Gastrocnemius medialis (tissue), 4 donors: ENCODE measurements around the gene ARMS2. TPM values are rescaled to one million over a fixed set of nuclear protein-coding genes. Genes with fewer than 3 reads are reported as not detected.

ENCODE experiments used
- ATAC-seq, 2 donors: fragments of 150-250 bp; one replicate each; pipeline ENCODE4 v1.9.1; 2016
- DNase-seq, 2 donors: peaks; one replicate each; pipeline ENCODE4 v3.0.0-alpha.2; 2019
- H3K27ac ChIP-seq, 4 donors: fragments of 200-600 bp; sonication (generic); 1 replicate in 1 of 4; 2 replicates in 3 of 4; pipeline ENCODE4 v1.5.1; 2016 to 2018; ENCODE audit warnings: mild to moderate bottlenecking in 2 of 4, moderate library complexity in 1 of 4
- H3K27me3 ChIP-seq, 3 donors: fragments of 200-600 bp; sonication (generic) in 2 of 3; 1 replicate in 1 of 3; 2 replicates in 2 of 3; pipeline versions ENCODE4 v1.5.1 to v1.6.0; 2016 to 2019; ENCODE audit warnings: mild to moderate bottlenecking in 1 of 3, moderate library complexity in 1 of 3
- H3K36me3 ChIP-seq, 2 donors: fragments of 200-600 bp; sonication (generic) in 1 of 2; one replicate each; pipeline ENCODE4 v1.5.1; 2017 to 2018
- H3K4me1 ChIP-seq, 2 donors: fragments of 200-600 bp; sonication (generic) in 1 of 2; one replicate each; pipeline ENCODE4 v1.5.1; 2016 to 2017; ENCODE audit warnings: mild to moderate bottlenecking in 2 of 2
- H3K4me3 ChIP-seq, 4 donors: fragments of 200-600 bp; sonication (generic) in 3 of 4; 1 replicate in 1 of 4; 2 replicates in 3 of 4; pipeline ENCODE4 v1.5.1; 2016 to 2019; ENCODE audit warnings: mild to moderate bottlenecking in 2 of 4
- H3K9me3 ChIP-seq, 3 donors: fragments of 200-600 bp; sonication (generic) in 2 of 3; 1 replicate in 1 of 3; 2 replicates in 2 of 3; pipeline ENCODE4 v1.5.1; 2016 to 2019
- CTCF ChIP-seq, 5 experiments: fragments of 450-650 bp in 3 of 5; fragments of 200-600 bp in 2 of 5; sonication (generic) in 2 of 5; IDR thresholded peaks in 4 of 5; conservative IDR thresholded peaks in 1 of 5; 1 replicate in 4 of 5; 2 replicates in 1 of 5; pipeline ENCODE4 v1.5.1; 2016 to 2019; ENCODE audit warnings: antibody characterized with exemption in 5 of 5, mild to moderate bottlenecking in 3 of 5, moderate library complexity in 3 of 5
- POLR2A ChIP-seq, 2 donors: fragments of 450-650 bp; IDR thresholded peaks; one replicate each; pipeline ENCODE4 v1.6.1; 2017; ENCODE audit warnings: antibody characterized with exemption in 2 of 2, mild to moderate bottlenecking in 2 of 2, moderate library complexity in 2 of 2
- in situ Hi-C, 4 donors: fragments of 200-750 bp; cut with MboI; loops; one replicate each; pipeline versions ENCODE4 v1.15.0 to v1.8.0; 2017; ENCODE audit warnings: low sequenced_read_pairs in 4 of 4
- intact Hi-C: fragments of 100-400 bp; cut with DNase I; formaldehyde crosslinking; loops from one replicate; pipeline ENCODE4 v1.15.1; 2023; ENCODE audit warnings: low total_unique reads
- total RNA-seq, 4 donors: library from RNA; depleted of rRNA; stranded (reverse); fragments of >200 nt; gene quantifications; one replicate each; pipeline versions ENCODE4 v1.1.0 to v1.2.3, GENCODE V29; 2016

The ARMS2 gene
- total RNA-seq, 4 donors from 2014 or later: not detected

DNA sequence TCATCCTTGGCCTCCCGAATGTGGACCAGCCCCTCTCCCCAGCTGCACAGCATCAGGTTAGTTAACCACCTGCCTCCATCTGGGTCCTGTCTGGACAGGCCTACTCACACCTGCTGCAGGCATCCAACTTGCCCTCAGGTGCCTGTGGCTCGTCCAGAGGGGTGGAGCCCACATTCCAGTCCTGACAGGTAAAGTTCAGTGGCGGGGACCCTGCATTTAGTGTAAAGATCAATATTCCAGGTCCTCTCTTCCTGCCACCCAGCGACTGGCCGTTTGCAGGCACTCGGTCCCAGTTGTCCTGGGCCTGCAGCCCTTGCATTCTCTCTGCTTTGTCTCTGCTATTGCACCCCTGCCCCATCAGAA is 21.9 kb downstream of the ARMS2 start:
- ATAC-seq: no peak
- Histone ChIP-seq H3K9me3 (no peaks in the 10 kb centered on the region), H3K4me1 (peaks cover 16 to 17% of the 10 kb centered on the region in 2 donors), H3K27me3 (no peaks in the 10 kb centered on the region), H3K4me3 (no peak overlapping the region), H3K36me3 (no peaks in the 10 kb centered on the region), H3K27ac (no peak overlapping the region)
- in situ Hi-C loops: no loop called here
- no peak for TF ChIP-seq POLR2A (IDR thresholded peaks at IDR 0.05)
- TF ChIP-seq CTCF (IDR thresholded peaks at IDR 0.05 in 4 of 5, conservative IDR thresholded peaks at IDR 0.05 in 1 of 5): no peak
- DNase-seq: no peak
- intact Hi-C loops: no loop called here

- H3K4me3 ChIP-seq: no peak overlapping the region
- no peaks in the 10 kb centered on the region for H3K27me3 ChIP-seq
- DNase-seq: no peak
- H3K9me3 ChIP-seq: no peaks in the 10 kb centered on the region
- intact Hi-C loops: no loop called here
- H3K36me3 ChIP-seq: no peaks in the 10 kb centered on the region
- in situ Hi-C loops: no loop called here
- TF ChIP-seq CTCF (IDR thresholded peaks at IDR 0.05 in 4 of 5, conservative IDR thresholded peaks at IDR 0.05 in 1 of 5) (no peak), POLR2A (IDR thresholded peaks at IDR 0.05) (no peak)
- no peak overlapping the region for H3K27ac ChIP-seq
- H3K4me1 ChIP-seq: peaks cover 16 to 17% of the 10 kb centered on the region in 2 donors
- ATAC-seq: no peak
These were observed 23.0 kb downstream of the ARMS2 start for GRCh38 chr10:122477436-122477835.

DNA sequence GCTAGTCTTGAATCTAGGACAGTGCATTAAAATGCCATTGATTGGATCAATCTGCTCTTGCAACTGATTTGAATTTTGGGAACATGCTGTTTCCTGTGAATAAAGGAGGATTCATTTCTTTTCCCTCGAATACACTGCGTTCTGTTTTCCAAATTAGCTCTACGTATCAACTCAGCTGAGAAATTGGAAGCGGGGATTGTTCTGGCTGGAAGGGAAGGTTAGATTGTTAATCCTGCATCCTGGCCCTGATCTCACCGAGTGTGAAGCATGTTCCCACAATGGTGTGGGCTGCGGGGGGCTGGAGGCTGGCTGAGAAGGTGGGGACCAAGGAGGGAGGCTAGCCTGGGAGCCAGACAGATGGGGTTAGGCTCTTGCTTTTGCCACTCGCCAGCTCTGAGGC is 24.5 kb downstream of the ARMS2 start:
- in situ Hi-C loops: no loop called here
- Histone ChIP-seq H3K27ac (no peak overlapping the region), H3K4me3 (no peak overlapping the region), H3K9me3 (no peaks in the 10 kb centered on the region), H3K27me3 (no peaks in the 10 kb centered on the region), H3K36me3 (no peaks in the 10 kb centered on the region), H3K4me1 (peaks cover 14 to 17% of the 10 kb centered on the region in 2 donors)
- intact Hi-C loops: no loop called here
- DNase-seq: no peak
- TF ChIP-seq CTCF (IDR thresholded peaks at IDR 0.05 in 4 of 5, conservative IDR thresholded peaks at IDR 0.05 in 1 of 5) (no peak), POLR2A (IDR thresholded peaks at IDR 0.05) (no peak)
- no peak for ATAC-seq

GRCh38 chr10:122480146-122480833 is 25.8 kb downstream of the ARMS2 start:
- in situ Hi-C loops (no loop called here), intact Hi-C loops (no loop called here)
- Histone ChIP-seq H3K27ac (no peak overlapping the region), H3K4me3 (no peak overlapping the region), H3K4me1 (peaks cover 5 to 6% of the 10 kb centered on the region in 2 donors), H3K27me3 (no peaks in the 10 kb centered on the region), H3K36me3 (no peaks in the 10 kb centered on the region), H3K9me3 (no peaks in the 10 kb centered on the region)
- TF ChIP-seq POLR2A (IDR thresholded peaks at IDR 0.05) (no peak), CTCF (IDR thresholded peaks at IDR 0.05 in 4 of 5, conservative IDR thresholded peaks at IDR 0.05 in 1 of 5) (no peak)
- ATAC-seq: no peak
- DNase-seq: no peak
